Measurements from ENCODE around the gene TMEM139.

Gene TMEM139

GRCh38 chr7:143323653-143324052 lies 38.9 kb downstream of the TMEM139 start:
- DNase-seq (ENCODE audit: low read depth in 2 of 2): no peak

GRCh38 chr7:143325240-143325639 lies 40.5 kb downstream of the TMEM139 start:
- DNase-seq (ENCODE audit: low read depth in 2 of 2): no peak

GRCh38 chr7:143327903-143328302 lies 43.1 kb downstream of the TMEM139 start:
- DNase-seq (ENCODE audit: low read depth in 2 of 2): no peak

GRCh38 chr7:143329471-143330170 lies 44.9 kb downstream of the TMEM139 start:
- no peak for DNase-seq (ENCODE audit: low read depth in 2 of 2)

- no peak for DNase-seq (ENCODE audit: low read depth in 2 of 2)
These were observed 46.5 kb downstream of the TMEM139 start for GRCh38 chr7:143331179-143331801.

DNA sequence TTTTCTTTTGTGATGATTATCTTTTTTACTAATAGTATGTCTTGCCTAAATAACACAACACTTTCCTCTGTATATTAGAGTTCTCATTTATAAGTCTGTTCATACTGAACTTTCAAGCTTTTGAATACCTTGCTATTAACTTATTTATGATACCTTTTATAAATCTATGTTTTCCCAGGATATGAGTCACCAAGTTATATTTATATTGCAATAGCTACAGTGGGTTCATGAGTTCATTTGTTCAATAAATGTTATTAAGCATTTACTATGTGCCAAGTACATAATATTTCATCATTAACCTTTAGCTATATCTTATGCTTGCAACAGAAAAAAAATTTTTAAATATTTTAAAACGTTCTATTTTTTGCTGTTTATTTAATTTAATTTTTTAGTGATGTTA lies 49.5 kb downstream of the TMEM139 start:
- DNase-seq (ENCODE audit: low read depth in 2 of 2): no peak

DNA sequence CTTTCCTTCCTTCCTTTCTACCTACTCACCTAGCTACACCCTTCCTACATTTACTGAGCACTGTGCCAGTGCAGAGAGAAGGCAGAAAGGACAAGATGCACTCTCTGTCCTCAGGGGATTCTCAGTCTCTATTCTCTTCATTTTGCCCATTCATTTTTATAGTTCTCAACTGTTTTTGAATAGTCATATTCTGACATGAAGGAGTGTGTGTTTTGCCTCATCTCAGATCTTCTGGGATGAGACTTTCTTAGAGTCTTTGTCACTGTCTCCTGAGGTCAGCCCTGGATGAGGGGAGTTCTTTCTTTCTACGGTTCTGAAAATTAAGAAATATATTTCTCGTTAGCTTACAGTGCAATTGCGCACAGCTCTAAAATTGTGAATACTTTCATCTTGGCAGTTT lies 52.5 kb downstream of the TMEM139 start:
- DNase-seq (ENCODE audit: low read depth in 2 of 2): no peak

All from stimulated activated CD8-positive, alpha-beta memory T cell treated with anti-CD3 and anti-CD28 coated beads, Interleukin-2, amount 100 ng/mL, for 48 hours (primary cell).